ENCODE measurements around the gene TMEM74B.
"Not testable (repeated sequence)": the region's sequence is repeated elsewhere in the genome, so short reads cannot be mapped to it uniquely, and the experiment has no call there.

TMEM74B gene

DNA sequence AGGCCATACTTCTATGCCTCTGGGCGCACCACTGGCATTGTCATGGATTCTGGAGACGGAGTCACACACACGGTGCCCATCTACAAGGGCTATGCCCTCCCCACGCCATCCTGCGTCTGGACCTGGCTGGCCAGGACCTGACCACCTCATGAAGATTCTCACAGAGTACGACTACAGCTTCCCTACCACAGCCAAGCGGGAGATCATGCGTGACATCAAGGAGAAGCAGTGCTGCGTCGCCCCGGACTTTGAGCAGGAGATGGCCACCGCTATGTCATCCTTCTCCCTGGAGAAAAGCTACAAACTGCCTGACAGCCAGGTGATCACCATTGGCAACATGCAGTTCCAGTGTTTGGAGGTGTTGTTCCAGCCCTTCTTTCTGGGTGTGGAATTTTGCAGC, 23.8 kb downstream of the TMEM74B start:
- no peak for DNase-seq
- intact Hi-C loops (cut with DNase I), result no loop called here

DNA sequence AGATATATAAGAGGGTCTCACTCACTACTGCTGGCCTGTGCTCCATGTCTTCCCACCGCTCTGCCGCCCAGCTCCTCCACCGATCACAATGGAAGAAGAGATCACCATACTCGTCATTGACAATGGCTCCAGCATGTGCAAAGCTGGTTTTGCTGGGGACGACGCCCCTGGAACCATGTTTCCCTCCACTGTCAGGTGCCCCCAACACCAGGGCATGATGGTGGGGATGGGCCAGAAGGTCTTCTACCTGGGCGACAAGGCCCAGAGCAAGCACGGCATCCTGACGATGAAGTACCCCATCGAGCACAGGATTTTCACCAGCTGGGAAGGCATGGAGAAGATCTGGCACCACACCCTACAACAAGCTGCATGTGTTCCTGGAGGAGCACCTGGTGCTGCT, 24.3 kb downstream of the TMEM74B start:
- intact Hi-C loops (cut with DNase I), result no loop called here
- no peak for DNase-seq

GRCh38 chr20:1155342-1155741, 29.4 kb downstream of the TMEM74B start:
- intact Hi-C loops (cut with DNase I), result no loop called here
- no peak for DNase-seq

GRCh38 chr20:1154691-1155090, 30.1 kb downstream of the TMEM74B start:
- intact Hi-C loops (cut with DNase I), result no loop called here
- no peak for DNase-seq

- DNase-seq, result no peak
- intact Hi-C loops (cut with DNase I), result no loop called here
Measured at GRCh38 chr20:1154226-1154625, 30.6 kb downstream of the TMEM74B start.

DNA sequence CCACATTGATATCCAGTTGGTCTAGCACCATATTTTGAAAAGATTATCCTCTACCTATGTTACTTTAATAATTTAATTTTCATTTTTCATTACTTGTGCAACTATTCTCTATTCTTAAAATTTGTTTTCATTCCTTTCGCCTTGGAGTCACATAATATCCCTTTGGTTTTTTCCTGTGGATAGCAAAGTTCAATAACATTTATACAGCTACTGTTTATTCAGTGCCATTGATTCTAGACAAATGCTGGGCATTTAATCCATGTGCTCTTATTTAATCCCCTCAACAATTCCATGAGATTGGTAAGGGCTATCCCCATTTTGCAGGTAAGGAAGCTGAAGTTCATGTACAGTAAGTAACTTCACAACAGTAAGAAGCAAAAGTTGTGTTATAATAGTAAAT, 33.8 kb downstream of the TMEM74B start:
- intact Hi-C loops (cut with DNase I), result no loop called here

DNA sequence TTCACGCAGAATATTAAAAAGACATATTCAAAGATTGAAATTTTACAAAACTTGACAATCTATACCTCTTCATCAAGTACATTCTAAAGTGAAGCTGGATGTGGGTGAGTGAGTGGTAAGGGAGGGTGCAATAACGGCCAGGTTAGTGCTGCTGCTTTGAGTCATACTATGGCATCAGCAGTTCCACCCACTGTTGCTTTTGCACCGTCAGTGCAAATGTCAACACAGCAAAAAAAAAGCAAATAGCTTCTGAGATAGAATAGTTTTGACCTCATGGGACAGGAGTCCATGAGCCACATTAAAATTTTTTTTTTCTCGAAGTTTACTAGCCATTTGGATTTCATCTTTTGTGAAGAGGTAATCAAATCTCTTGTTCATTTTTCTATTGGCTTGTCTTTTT, 34.6 kb downstream of the TMEM74B start:
- peak in 23 of 42 donors; percentile 4 to 75 (median 32) for DNase-seq
- intact Hi-C loops (cut with DNase I), result no loop called here

More for the DNA sequence above, 33.8 kb downstream of the TMEM74B start:
- DNase-seq, result no peak

GRCh38 chr20:1149812-1150211, 35.0 kb downstream of the TMEM74B start:
- DNase-seq; intact Hi-C loops (cut with DNase I): not testable (repeated sequence)

DNA sequence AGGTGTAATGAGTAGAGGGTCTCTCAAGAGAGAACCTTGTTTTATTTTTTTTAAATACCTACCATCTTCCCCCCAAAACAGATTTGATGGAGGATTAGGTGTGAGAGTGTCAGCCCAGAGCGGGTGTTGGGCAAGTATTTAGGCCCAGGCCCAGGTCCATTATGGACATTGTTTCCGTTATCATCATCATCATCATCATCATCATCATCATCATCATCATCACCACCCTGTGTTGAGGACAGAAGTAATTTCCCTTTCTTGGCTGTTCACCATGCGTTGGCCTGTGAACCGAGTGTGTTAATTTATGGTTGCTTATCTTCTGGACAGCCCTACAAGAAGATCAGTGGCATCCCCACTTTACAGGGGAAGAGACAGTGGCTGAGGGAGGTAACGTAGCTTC, 37.8 kb downstream of the TMEM74B start:
- no peak for DNase-seq
- intact Hi-C loops (cut with DNase I), result no loop called here

- intact Hi-C loops (cut with DNase I), result no loop called here
- peak in 33 of 42 donors; percentile 8 to 73 (median 37) for DNase-seq
Measured at GRCh38 chr20:1144401-1145172, 40.2 kb downstream of the TMEM74B start.

- no peak for DNase-seq
- intact Hi-C loops (cut with DNase I), result no loop called here
Measured at GRCh38 chr20:1137236-1137635, 47.5 kb downstream of the TMEM74B start.

DNA sequence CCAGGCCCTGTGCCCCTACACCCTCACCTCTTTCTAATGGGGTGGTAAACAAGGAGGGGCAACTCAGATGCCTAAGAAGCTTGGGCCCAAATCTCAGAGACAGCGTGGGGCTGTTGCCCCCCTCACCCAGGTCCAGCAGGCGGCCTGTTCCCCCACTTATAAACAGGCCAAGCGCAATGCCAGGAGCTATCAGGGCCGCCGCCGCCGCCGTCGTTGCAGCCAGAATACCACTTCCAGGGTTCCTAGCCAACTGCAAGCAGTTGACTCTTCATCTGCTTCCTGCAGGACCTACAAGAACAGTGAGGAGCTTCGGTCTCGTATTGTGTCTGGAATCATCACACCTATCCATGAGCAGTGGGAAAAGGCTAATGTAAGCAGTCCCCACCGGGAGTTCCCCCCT, 49.9 kb downstream of the TMEM74B start:
- intact Hi-C loops (cut with DNase I), result no loop called here

GRCh38 chr20:1134355-1134754, 50.4 kb downstream of the TMEM74B start:
- intact Hi-C loops (cut with DNase I), result no loop called here
- peak in 3 of 42 donors; percentile 12 to 37 (median 30) for DNase-seq

More for the DNA sequence above, 49.9 kb downstream of the TMEM74B start:
- DNase-seq, result no peak

DNA sequence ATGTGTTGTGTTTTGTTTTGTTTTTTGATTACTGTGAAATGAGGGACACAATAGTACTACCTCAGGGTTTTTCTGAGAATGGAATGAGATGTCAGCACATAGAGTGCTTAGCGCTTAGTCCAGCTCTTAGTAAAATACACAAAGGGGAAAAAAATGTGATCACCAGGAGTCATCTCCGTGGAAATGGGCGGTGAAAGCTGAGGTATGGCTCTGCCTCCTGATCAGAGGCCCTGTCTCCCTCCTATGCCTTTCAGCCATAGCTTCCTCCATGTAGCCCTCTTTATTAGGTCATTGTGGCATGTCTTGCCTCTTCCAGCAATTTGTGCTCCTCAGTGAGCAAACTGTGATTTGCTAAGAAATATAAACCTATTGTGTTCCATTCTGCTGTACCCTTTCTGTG, 53.4 kb downstream of the TMEM74B start:
- no peak for DNase-seq
- intact Hi-C loops (cut with DNase I), result no loop called here

DNA sequence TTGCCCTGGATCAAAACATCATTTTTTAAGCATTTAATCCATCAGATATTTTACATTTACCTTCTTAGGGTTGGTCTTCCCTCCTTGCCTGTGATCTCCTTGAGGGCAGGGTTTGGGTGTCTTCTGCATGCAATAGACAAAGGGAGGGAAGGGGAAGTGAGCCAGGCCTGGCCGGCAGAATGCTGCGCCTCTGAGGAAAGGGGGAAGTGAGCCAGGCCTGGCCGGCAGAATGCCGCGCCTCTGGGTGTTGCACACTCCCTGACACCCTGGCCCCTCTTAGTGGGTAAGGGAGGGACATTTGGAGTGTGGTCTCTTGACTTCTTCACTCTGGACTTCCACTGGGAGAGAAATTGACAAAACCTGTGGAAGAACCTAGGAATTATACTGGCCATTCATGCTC, 53.9 kb downstream of the TMEM74B start:
- peak in 13 of 42 donors; percentile 12 to 54 (median 27) for DNase-seq
- intact Hi-C loops (cut with DNase I), result no loop called here

Measured in head of caudate nucleus (tissue), 42 donors.